Measurements from ENCODE around the gene TBL3. TPM values are rescaled to one million over a fixed set of nuclear protein-coding genes. Genes with fewer than 3 reads are reported as not detected.
"Not testable (repeated sequence)": the region's sequence is repeated elsewhere in the genome, so short reads cannot be mapped to it uniquely, and the experiment has no call there.

TBL3 gene
- total RNA-seq, 4 donors from 2014 or later, result 4.1 to 46.6 (median 27.4) TPM

GRCh38 chr16:1933097-1933661, 38.7 kb upstream of the TBL3 start:
- Histone ChIP-seq H3K27me3 (no peaks in the 10 kb centered on the region), H3K9me3 (no peaks in the 10 kb centered on the region), H3K4me1 (no peaks in the 10 kb centered on the region), H3K4me3 (no peak overlapping the region), H3K36me3 (no peaks in the 10 kb centered on the region), H3K27ac (no peak overlapping the region)
- intact Hi-C loops (cut with DNase I; ENCODE audit: low total_unique reads), result loop anchor here (5.0 kb wide), 1 partner anchor 71 kb away; no protein-coding TSS in a partner anchor
- DNase-seq, result no peak
- TF ChIP-seq CTCF (IDR thresholded peaks at IDR 0.05) (no peak), POLR2A (IDR thresholded peaks at IDR 0.05) (no peak)

- H3K27me3 ChIP-seq, result no peaks in the 10 kb centered on the region
- no peak for DNase-seq
- intact Hi-C loops (cut with DNase I; ENCODE audit: low total_unique reads), result no loop called here
- no peaks in the 10 kb centered on the region for H3K36me3 ChIP-seq
- H3K4me1 ChIP-seq, result peaks cover 0 to 5% of the 10 kb centered on the region in 2 donors
- no peaks in the 10 kb centered on the region for H3K9me3 ChIP-seq
- no peak overlapping the region for H3K4me3 ChIP-seq
- no peak for TF ChIP-seq POLR2A (IDR thresholded peaks at IDR 0.05)
- no peak for TF ChIP-seq CTCF (IDR thresholded peaks at IDR 0.05)
- H3K27ac ChIP-seq, result no peak overlapping the region
Measured at GRCh38 chr16:1936945-1937479, 34.8 kb upstream of the TBL3 start.

GRCh38 chr16:1938316-1938715, 33.5 kb upstream of the TBL3 start:
- H3K9me3 ChIP-seq, result no peaks in the 10 kb centered on the region
- no peak overlapping the region for H3K4me3 ChIP-seq
- peaks cover 0 to 5% of the 10 kb centered on the region in 2 donors for H3K4me1 ChIP-seq
- TF ChIP-seq POLR2A (IDR thresholded peaks at IDR 0.05) (no peak), CTCF (IDR thresholded peaks at IDR 0.05) (no peak)
- no peaks in the 10 kb centered on the region for H3K27me3 ChIP-seq
- intact Hi-C loops (cut with DNase I; ENCODE audit: low total_unique reads), result no loop called here
- no peak overlapping the region for H3K27ac ChIP-seq
- no peak for DNase-seq
- no peaks in the 10 kb centered on the region for H3K36me3 ChIP-seq

- H3K9me3 ChIP-seq, result no peaks in the 10 kb centered on the region
- DNase-seq, result no peak
- peaks cover 0 to 5% of the 10 kb centered on the region in 2 donors for H3K4me1 ChIP-seq
- H3K27ac ChIP-seq, result no peak overlapping the region
- TF ChIP-seq CTCF (IDR thresholded peaks at IDR 0.05) (no peak), POLR2A (IDR thresholded peaks at IDR 0.05) (no peak)
- H3K4me3 ChIP-seq, result no peak overlapping the region
- H3K27me3 ChIP-seq, result no peaks in the 10 kb centered on the region
- intact Hi-C loops (cut with DNase I; ENCODE audit: low total_unique reads), result no loop called here
- no peaks in the 10 kb centered on the region for H3K36me3 ChIP-seq
Measured at GRCh38 chr16:1938910-1939309, 32.9 kb upstream of the TBL3 start.

GRCh38 chr16:1939833-1940232, 32.0 kb upstream of the TBL3 start:
- H3K4me3 ChIP-seq; H3K4me1 ChIP-seq; H3K27me3 ChIP-seq; H3K36me3 ChIP-seq; H3K9me3 ChIP-seq; H3K27ac ChIP-seq; intact Hi-C loops (cut with DNase I; ENCODE audit: low total_unique reads); DNase-seq: not testable (repeated sequence)

Data from uterus (tissue), 4 donors.